ENCODE data around the gene PIP5K1C. TPM values are rescaled to one million over a fixed set of nuclear protein-coding genes. Genes with fewer than 3 reads are reported as not detected.
"Not testable (repeated sequence)": the region's sequence is repeated elsewhere in the genome, so short reads cannot be mapped to it uniquely, and the experiment has no call there.

PIP5K1C gene
- total RNA-seq, 2 experiments from 2014 or later: 18.3 to 19.6 TPM

GRCh38 chr19:3584036-3584802, 116.0 kb downstream of the PIP5K1C start:
- H3K27me3 Mint-ChIP-seq; POLR2A ChIA-PET; H3K36me3 Mint-ChIP-seq (ENCODE audit: low read depth); DNase-seq; H3K9me3 Mint-ChIP-seq; H3K4me3 Mint-ChIP-seq; H3K27ac Mint-ChIP-seq; CTCF ChIA-PET; H3K4me1 Mint-ChIP-seq: not testable (repeated sequence)

- H3K36me3 Mint-ChIP-seq (ENCODE audit: low read depth); POLR2A ChIA-PET; DNase-seq; H3K27ac Mint-ChIP-seq; H3K27me3 Mint-ChIP-seq; H3K4me1 Mint-ChIP-seq; H3K4me3 Mint-ChIP-seq; H3K9me3 Mint-ChIP-seq: not testable (repeated sequence)
- CTCF ChIA-PET: interaction anchor here (0.8 kb wide), 1 partner anchor 9 kb away, joined by 3 read pairs; no protein-coding TSS in a partner anchor
Observed at GRCh38 chr19:3581792-3582191, 118.5 kb downstream of the PIP5K1C start.

Other genes starting within 250 kb of the PIP5K1C start
- gene SMIM24, start 219.9 kb downstream of the PIP5K1C start, total RNA-seq: not detected
- not detected for gene SMIM44, start 217.0 kb downstream of the PIP5K1C start, total RNA-seq
- 10 to 100 TPM; 11.1 to 11.8 TPM for gene DOHH, start 199.8 kb downstream of the PIP5K1C start, total RNA-seq
- 10 to 100 TPM; 72.2 to 75.6 TPM for gene FZR1, start 194.2 kb downstream of the PIP5K1C start, total RNA-seq
- gene TEKTIP1, start 161.3 kb downstream of the PIP5K1C start, total RNA-seq: 1 to 10 TPM; 4.3 to 6.6 TPM
- gene MFSD12, start 142.9 kb downstream of the PIP5K1C start, total RNA-seq: 10 to 100 TPM; 51.4 to 55.1 TPM
- 10 to 100 TPM; 52.9 to 53.4 TPM for gene HMG20B, start 127.5 kb downstream of the PIP5K1C start, total RNA-seq
- gene GIPC3, start 115.0 kb downstream of the PIP5K1C start, total RNA-seq: under 1 TPM; 0.15 to 0.20 TPM
- under 1 TPM; 0.20 to 0.23 TPM for gene TBXA2R, start 93.6 kb downstream of the PIP5K1C start, total RNA-seq
- 10 to 100 TPM; 20.5 to 21.6 TPM for gene CACTIN, start 73.7 kb downstream of the PIP5K1C start, total RNA-seq
- gene TJP3, start 7.9 kb upstream of the PIP5K1C start, total RNA-seq: 1 to 10 TPM; 1.4 to 1.7 TPM
- 10 to 100 TPM; 55.8 to 64.7 TPM for gene APBA3, start 61.2 kb upstream of the PIP5K1C start, total RNA-seq
- gene MRPL54, start 62.2 kb upstream of the PIP5K1C start, total RNA-seq: 10 to 100 TPM; 71.5 to 75.8 TPM
- not detected for gene RAX2, start 71.8 kb upstream of the PIP5K1C start, total RNA-seq
- 10 to 100 TPM; 13.9 to 15.9 TPM for gene MATK, start 85.9 kb upstream of the PIP5K1C start, total RNA-seq
- gene ZFR2, start 168.6 kb upstream of the PIP5K1C start, total RNA-seq: under 1 TPM; 0.28 to 0.35 TPM
- not detected for gene ATCAY, start 180.2 kb upstream of the PIP5K1C start, total RNA-seq
- not detected for gene NMRK2, start 232.6 kb upstream of the PIP5K1C start, total RNA-seq

Measured in activated CD4-positive, alpha-beta memory T cell treated with anti-CD3 and anti-CD28 coated beads, Interleukin-2, amount 10 ng/mL, durations not matched to agents 7 days and 5 days (primary cell).